Stimulated activated CD8-positive, alpha-beta memory T cell treated with anti-CD3 and anti-CD28 coated beads, Interleukin-4, amount 100 ng/mL, for 1 hour (primary cell): ENCODE results near the gene ABTB1.
"Not testable (repeated sequence)": the region's sequence is repeated elsewhere in the genome, so short reads cannot be mapped to it uniquely, and the experiment has no call there.

ENCODE experiments used
- DNase-seq, 2 donors: peaks; one replicate each; pipeline ENCODE4 v3.0.0-alpha.2; 2020; ENCODE audit warnings: low read depth in 2 of 2, low spot score in 1 of 2

Gene ABTB1

DNA sequence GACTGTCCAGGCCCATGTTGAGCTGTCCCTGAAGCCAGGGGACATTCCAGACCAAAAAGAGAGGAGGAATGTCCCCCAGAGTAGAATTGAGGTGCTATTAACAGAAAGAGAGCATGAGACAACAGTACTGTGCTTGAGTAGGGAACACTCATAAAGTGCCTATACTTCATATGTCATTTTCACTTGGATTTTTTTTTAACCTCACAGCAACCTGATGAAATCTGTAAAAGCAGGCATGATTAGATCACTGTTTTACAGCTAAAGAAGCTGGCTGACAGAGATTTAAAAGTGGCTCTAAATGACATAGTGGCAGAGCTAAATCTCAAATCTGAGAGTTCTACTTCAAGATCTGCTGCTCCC, 24.9 kb upstream of the ABTB1 start:
- DNase-seq: no peak

DNA sequence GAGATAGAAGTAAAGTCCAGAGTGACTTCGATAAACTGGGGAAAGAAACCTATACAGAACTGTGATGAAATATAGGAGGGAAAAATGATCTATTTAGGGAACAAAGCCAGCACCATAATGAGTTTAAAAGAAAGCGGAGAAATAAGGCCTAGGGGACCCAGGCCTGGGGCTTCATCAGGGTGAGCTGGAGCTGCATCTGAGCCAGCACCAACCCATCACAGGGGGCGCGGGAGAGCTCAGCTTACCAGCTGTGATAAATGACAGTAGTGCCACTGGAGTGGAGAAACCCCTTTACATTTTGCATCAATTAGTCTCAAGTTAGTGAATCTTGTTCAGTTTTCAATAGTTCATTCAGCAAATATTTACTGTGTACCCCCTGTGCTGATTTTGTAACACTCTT, 22.5 kb upstream of the ABTB1 start:
- no peak for DNase-seq

DNA sequence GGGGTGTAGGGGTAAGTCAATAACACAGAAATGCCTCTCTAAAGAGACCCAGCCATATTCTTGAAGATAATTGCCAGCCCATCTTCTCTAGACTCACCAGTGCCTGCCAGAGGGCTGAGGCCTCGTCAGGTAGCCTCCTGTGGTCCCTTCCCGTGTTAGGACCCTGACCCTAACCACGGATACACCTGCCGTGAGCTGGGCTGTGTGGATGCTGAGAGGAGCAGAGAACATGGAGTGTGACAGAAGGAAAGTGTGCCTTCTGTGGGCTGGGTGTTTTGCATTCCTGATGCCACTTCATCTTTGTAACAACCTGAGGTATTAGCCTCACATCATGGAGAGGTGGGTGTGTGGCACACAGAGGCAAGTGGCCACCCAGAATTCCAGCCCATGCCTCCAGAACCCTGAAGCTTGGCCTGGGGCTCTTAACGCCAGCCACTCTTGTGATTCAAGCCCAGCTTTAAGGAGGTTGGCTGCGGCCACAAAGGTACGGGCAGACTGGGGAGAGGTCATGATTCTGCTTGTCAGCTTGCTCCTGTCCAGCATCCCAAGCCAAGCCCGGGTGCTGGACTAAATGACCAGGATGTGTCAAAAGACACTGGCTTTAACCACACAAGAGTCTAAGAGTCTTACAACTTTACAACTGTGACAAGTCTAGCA, 21.1 kb upstream of the ABTB1 start:
- no peak for DNase-seq

DNA sequence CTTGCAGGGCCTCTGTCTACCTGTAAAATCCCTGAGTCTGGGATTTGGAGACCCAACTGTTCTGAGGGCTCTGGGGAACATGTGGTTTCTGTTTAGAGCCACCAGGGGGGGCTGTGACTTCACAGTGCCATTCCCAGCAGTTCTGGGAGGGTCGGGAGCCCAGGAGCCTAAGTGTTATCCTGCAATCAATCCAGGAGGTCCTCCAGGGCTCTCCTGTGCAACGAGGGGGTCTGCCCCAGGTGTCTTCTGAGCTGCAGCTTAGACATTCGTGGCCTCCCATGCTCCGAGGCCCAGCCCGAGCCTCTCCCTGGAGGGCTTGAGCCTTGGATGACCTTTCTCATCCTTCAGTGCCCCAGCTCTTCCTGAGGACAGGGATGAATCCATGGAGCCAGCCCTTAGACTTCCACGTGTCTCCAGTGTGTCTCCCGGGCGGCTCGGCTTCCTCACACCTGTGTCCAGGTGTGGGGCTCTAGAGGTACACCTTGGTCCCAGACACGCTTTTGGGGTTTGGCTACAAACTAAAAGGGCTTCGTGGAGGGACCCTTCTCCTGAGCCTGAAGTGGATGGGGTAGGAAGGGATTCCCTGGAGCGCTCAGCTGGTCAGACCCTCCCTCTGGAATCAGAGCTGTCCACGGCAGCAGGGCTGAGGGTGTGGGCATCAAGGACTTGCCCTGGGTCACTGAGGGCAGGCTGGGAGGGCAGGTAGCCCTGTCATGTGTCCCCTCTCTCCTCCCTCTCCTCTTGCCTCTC, 20.3 kb upstream of the ABTB1 start:
- DNase-seq: no peak

DNA sequence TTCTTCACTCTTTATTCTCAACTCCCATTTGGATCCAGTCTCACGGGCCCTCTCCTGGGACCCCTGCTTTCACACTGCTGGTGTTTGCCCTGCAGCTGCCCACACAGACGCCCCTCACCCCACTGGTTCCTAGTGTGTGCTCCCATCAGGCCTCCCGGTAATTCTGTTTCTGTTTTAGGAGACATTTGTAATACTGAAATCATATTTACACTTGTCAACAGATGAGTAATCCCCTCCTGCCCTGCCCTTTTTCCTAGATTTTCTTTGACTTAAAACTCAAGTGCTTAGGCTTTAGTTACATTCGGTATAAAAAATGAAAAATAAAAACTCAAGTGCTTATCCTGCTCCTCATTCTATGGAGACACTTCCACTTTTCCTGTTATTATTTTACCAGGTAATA, 18.4 kb upstream of the ABTB1 start:
- no peak for DNase-seq

DNA sequence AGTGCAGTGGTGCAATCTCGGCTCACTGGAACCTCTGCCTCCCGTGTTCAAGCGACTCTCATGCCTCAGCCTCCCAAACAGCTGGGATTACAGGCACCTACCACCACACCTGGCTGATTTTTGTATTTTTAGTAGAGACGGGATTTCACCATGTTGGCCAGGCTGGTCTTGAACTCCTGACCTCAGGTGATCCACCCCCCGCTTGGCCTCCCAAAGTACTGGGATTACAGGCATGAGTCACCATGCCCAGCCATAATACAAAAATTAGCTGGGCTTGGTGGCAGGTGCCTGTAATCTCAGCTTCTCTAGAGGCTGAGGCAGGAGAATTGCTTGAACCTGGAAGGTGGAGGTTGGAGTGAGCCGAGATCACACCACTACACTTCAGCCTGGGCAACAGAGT, 17.8 kb upstream of the ABTB1 start:
- not testable (repeated sequence) for DNase-seq

DNA sequence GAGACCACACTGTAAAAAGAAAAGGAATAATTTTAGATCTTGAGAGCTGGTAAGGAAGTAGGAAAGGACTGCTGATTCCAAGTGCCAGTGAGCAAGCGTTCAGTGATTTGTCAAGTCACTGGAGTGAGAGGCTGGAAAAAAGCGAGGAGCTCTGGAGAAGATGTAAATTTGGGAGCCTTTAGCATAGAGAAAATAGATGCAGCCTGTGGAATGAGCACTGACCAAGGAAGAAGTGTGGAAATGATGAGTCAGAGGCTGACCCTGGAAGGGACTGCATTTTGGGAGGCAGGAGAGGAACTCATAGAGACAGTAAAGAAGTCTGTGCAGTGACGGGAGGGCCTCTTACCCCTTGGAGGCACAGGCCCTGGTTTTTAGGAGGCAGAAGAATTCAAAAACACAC, 17.1 kb upstream of the ABTB1 start:
- no peak for DNase-seq

DNA sequence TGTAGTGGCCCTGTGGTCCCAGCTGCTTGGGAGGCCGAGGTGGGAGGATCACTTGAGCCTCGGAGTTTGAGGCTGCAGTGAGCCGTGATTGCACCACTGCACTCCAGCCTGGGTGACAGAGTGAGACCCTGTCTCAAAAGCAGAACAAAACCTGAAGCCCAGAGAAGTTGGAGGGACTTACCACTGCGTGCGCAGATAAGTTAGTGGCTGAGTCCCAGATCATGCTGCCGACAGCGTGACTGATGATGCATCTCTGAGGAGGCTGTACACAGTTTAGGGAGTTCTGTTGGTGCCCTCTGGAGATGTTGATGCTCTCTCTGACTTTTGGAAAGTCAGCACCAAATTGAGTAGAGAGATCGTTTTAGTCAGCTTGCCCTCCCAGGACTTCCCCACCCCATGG, 15.8 kb upstream of the ABTB1 start:
- no peak for DNase-seq

DNA sequence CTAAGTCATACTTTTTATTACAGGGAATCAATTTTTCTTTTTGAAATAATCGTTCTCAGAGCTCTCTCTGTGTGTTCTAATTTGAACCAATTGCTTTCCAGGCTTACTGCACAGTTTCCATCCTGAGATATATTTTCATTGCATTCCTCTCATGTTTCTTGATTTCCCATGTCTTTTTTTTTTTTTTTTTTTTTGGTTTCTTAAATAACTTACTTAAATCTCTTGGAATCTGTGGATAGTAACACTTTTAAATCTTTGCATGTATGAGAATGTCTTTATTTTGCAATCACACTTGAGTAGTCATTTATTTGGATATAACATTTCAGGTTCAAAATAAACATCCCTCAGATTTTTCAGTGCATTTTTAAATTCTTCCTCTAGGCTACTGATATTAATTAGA, 14.5 kb upstream of the ABTB1 start:
- no peak for DNase-seq

DNA sequence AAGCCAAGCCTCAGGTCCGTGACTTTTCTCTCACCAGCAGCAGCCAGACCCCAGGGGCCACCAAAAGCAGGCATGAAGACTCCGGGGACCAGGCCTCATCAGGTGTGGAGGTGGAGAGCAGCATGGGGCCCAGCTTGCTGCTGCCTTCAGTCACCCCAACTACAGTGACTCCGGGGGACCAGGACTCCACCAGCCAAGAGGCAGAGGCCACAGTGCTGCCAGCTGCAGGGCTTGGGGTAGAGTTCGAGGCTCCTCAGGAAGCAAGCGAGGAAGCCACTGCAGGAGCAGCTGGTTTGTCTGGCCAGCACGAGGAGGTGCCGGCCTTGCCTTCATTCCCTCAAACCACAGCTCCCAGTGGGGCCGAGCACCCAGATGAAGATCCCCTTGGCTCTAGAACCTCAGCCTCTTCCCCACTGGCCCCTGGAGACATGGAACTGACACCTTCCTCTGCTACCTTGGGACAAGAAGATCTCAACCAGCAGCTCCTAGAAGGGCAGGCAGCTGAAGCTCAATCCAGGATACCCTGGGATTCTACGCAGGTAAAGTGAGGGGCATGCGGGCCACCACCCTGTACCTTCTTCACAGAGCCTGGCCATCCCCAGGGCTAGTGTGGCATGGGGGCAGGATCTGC, 12.0 kb upstream of the ABTB1 start:
- no peak for DNase-seq

DNA sequence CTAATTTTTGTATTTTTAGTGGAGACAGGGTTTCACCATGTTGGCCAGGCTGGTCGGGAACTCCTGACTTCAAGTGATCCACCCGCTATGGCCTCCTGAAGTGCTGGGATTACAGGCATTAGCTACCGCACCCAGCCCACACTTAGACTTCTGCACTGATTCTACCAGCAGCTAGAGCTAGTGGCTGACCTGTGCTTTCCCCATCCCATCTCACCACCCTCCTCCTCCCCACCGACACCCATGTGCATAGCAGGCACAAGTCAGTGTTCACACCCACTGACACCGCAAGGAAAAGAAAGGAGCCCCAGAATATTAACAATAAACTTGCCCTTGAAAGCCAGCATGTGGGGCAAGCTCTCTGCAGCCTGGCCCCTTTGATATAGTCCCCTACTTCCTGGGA, 11.2 kb upstream of the ABTB1 start:
- no peak for DNase-seq

DNA sequence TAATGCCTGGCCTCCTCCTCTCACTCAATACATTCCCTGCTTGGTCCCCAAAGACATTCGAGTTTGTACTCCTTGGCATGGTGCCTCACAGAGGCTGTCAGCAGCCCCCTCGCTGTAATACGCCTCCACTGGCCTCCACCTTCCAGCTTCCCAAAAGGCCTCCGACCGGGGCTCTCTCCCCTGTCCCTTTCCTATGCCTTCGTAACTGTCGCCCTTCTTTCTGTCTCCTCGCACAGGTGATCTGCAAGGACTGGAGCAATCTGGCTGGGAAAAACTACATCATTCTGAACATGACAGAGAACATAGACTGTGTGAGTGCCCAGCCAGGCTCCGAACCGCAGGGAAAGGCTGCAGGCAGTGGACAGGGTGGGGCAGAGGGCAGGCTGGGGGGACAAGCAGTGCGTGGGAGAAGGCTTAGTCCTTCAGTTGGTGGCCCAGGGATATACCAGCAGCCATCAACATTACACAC, 10.7 kb upstream of the ABTB1 start:
- DNase-seq: no peak

DNA sequence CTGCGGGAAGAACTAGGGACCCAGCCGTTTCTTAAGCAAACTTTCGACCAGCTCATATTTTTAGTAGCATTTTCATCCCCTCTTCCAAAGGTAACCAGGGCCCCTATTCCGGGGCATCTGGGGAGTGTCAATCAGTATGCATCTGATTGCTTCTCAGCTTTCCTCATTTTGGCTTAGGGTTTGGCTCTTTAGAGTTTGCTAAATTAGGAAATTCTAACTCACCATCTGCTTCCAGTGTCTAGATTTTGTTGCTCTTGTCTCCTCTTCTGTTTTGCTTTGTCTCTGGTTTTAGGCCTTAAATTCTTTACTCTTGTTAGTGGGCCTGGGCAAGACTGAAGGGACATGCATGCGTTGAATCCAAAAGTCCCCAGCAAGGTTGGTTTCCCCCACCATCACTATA, 9.6 kb upstream of the ABTB1 start:
- DNase-seq: no peak

DNA sequence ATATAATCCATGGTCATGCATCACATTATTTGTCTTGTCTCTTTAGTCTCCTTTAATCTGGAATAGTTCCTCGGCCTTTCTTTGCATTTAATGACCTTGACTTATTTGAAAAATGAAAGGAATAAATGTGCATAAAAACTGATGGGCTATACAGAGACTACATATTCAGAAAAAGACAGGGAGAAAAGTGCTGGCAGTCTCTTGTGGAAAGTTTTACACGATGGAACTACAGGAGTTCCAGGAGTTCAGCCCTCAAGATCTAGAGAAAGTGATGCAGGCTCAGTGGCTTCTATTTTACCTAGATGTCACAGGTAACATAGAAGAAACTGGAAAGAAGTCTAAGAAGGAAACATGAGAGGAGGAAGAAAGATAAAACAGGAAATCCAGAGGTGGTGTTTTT, 7.6 kb upstream of the ABTB1 start:
- no peak for DNase-seq

DNA sequence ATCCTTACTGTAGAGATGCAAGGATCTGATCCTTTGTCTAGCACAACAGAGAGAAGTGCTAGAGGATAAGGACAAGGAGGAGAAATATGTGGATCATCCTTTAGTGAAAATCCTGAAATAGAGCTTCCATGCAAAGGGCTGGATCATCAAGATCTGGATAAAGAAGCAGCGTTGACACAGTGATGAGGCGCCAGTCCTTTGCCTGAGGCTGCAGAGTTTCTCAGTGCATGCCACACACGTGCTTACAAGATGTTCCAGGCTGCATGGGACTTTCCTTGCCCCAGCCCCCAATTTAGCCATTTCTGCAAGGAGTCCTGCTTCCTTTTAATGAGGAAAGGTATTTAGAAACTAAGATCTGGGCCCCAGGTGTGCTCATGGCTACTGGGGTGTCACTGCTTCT, 7.2 kb upstream of the ABTB1 start:
- no peak for DNase-seq

DNA sequence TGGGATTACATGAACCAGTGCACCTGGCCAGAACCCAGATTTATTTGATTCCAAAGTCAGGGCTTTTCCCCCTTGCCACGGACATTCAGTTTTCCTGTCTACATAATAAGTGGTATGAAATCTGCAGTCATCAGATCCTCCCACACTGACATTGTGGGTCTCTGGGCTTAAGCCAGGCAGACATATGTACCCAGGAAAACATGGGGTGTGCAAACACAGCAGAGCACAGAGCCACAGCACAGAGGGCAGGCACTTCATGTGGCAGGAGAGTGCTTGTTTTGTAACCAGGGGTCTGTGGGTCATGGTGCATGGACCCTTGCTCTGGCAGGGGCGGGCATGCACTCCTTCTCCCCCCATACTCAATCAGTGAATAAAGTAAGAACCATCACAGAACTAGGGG, 6.1 kb upstream of the ABTB1 start:
- DNase-seq: no peak

DNA sequence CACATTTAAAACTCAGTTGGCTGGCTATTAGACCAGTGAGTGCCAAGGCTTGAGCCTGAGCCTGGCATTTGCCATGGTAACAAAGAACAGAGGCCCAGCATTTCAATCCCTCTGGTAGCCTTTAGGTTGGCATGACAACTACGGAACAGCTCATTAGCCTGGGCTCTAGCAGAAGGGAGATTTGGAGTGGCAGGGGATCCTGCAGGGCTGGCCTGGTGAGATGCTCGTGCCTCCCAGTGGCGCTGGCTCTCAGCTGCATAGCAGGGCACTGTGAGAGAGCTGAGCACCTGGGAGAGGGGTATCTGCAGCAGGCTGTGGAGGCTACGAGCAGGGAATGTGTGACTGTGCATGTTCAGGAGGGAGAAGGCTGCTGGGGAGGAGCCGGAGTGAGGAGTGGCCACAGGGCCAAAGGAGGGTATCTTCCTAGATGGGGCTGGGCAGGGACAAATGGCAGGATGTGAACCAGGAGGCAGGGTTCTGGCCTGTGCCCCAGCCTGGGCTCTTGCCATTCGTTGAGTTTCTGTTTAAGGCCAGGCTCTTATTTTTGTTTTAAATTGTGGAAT, 5.6 kb upstream of the ABTB1 start:
- DNase-seq: no peak

DNA sequence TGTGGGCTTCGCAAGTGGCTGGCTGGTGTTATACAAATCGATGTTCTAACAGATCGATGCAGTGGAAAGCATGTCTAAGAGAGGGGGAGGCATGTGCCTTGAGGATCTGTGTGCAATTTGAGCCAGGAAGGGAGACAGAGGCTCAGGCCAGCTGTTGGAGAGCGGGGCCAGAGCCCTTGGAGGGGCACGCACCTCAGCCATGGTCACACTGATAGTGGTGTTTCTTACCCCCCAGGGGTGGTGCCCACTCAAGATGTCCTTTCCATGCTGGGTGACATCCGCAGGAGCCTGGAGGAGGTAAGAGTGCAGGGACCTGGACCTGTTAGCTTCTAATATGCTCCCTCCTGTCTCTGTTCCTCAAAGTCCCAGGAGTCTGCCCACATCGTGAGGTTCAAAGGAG, 3.8 kb upstream of the ABTB1 start:
- DNase-seq: no peak

DNA sequence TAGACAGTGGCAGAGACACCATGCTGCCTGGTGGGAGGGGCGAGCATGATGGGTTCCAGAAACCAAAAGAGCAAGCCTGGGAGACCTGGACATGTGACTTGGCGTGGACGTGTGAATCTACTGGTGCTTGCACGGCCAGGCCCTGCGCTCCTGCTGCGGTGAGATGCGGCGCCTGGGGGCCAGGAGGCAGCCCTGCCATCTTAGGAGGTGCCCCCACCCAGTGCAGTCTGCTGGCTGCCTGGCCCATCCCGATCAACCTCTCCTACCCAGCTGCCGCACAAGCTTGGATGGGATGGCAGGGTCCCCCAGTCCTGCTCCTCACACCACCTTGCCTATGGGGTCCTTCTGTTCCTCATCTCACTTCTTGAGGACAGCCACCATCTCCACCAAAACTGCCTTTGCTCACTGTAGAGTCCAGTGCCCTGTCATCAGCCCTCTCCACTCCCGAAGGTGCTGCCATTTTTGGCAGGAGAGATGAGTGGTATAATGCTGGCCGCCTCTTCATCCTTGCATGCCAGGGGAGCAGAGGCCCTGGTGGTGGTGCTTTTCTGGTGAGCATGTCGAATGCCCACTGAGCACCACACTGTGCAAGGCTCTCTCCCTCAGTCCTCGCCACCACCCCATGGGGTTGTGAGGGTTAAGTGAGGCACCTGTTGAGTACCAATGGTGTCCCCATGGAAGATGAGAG, 3.1 kb upstream of the ABTB1 start:
- no peak for DNase-seq

DNA sequence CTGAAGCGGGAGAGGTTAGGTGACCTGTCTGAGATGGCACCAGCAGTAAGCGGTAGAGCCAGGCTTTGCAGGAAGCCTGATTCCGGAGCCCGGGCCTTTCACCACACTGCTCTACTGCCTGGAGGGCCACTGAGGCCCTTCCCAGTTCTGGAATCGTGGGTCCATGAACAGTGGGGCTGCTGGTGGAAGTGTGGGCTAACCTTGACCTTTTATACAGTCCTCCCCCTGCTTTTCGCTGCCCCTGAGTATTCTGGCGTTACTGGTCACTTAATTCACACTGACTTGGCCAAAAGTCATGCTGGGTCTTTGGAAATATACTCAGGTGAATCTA, 2.6 kb upstream of the ABTB1 start:
- DNase-seq: no peak

DNA sequence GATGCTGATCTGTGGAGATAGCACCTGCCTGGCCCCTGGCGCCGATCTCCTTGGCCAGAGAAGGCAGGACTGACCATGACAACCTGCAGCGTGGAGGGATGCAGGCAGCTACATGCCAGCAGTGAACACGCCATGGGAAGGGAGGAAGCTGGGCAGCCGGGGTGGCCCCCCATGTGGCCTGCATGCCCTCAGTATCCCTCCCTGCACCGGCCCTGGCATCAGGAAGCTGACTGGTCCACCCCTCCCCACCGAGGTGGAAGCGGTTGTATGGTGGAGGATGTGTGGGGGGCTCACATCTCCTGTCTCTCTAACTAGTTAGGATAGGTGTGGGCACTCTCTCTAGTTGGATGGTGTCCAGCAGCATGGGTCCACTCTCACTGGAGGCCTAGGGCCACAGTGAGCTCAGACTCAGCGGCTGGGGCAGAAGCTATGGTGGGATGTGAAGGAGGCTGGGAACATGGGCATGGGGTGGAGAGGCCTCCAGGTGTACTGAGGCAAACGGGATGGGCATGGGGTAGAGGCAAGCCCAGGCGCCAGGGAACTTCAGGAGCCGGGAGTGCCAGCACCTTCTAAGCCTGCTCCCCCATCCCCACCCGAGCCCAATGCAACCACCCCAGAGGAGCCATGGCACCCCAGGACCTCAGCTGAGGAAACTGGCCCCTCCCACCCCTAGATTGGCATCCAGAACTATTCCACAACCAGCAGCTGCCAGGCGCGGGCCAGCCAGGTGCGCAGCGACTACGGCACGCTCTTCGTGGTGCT, 1.8 kb upstream of the ABTB1 start:
- no peak for DNase-seq
